Activated CD4-positive, alpha-beta T cell treated with anti-CD3 and anti-CD28 coated beads, Interleukin-2, amount 50 U/mL, for 1 hour (primary cell): ENCODE measurements around the gene PEAR1.

ENCODE experiments used
- DNase-seq: peaks from one replicate; pipeline ENCODE4 v3.0.0-alpha.2; 2020

Gene PEAR1

GRCh38 chr1:156901966-156902915 lies 8.7 kb downstream of the PEAR1 start:
- DNase-seq: no peak

- no peak for DNase-seq
These were observed 10.0 kb downstream of the PEAR1 start for GRCh38 chr1:156903328-156904091.

- no peak for DNase-seq
These were observed 10.9 kb downstream of the PEAR1 start for GRCh38 chr1:156904187-156904959.

GRCh38 chr1:156905176-156905575 lies 11.7 kb downstream of the PEAR1 start:
- DNase-seq: no peak

- no peak for DNase-seq
These were observed 12.1 kb downstream of the PEAR1 start for GRCh38 chr1:156905651-156906050.

GRCh38 chr1:156906206-156906906 lies 12.8 kb downstream of the PEAR1 start:
- no peak for DNase-seq

- no peak for DNase-seq
These were observed 15.0 kb downstream of the PEAR1 start for GRCh38 chr1:156908541-156908940.

- no peak for DNase-seq
These were observed 15.4 kb downstream of the PEAR1 start for GRCh38 chr1:156908955-156909354.

GRCh38 chr1:156909671-156910070 lies 16.2 kb downstream of the PEAR1 start:
- DNase-seq: no peak

- peak; percentile 51 for DNase-seq
These were observed 16.8 kb downstream of the PEAR1 start for GRCh38 chr1:156910309-156910782.

GRCh38 chr1:156911577-156912298 lies 18.2 kb downstream of the PEAR1 start:
- DNase-seq: no peak

- no peak for DNase-seq
These were observed 18.8 kb downstream of the PEAR1 start for GRCh38 chr1:156912310-156912709.

- no peak for DNase-seq
These were observed 19.6 kb downstream of the PEAR1 start for GRCh38 chr1:156912861-156913808.

- no peak for DNase-seq
These were observed 20.4 kb downstream of the PEAR1 start for GRCh38 chr1:156913809-156914387.

- DNase-seq: no peak
These were observed 20.9 kb downstream of the PEAR1 start for GRCh38 chr1:156914440-156914856.

GRCh38 chr1:156920233-156921052 lies 26.9 kb downstream of the PEAR1 start, which contains the start of gene LRRC71:
LRRC71 (plus strand) TSS chr1:156920632; CDS start chr1:156920804, 172 bp downstream.
- peak; percentile 60 for DNase-seq

- DNase-seq: no peak
These were observed 27.6 kb downstream of the PEAR1 start for GRCh38 chr1:156921053-156921529.

- DNase-seq: no peak
These were observed 29.6 kb downstream of the PEAR1 start for GRCh38 chr1:156922986-156923669.
